Measurements from ENCODE around the gene PLAAT5. TPM values are rescaled to one million over a fixed set of nuclear protein-coding genes. Genes with fewer than 3 reads are reported as not detected.

The PLAAT5 gene
- total and polyA plus RNA-seq, 2 of the 8 experiments (the other 6 are each of a cell fraction or from before 2014, with no cell fraction given), result 16.0 to 18.7 TPM

GRCh38 chr11:63520606-63521170, 29.7 kb upstream of the PLAAT5 start:
- Histone ChIP-seq H3K56ac (replicated peaks; ENCODE audit: insufficient read length, low read depth, low read length) (no peak overlapping the region), H4K8ac (ENCODE audit: extremely low read depth, insufficient read depth, low read length) (no peak overlapping the region), H3K18ac (ENCODE audit: extremely low read depth, low read length) (no peak overlapping the region), H2AFZ (ENCODE audit: low read length) (no peak overlapping the region), H3K23ac (ENCODE audit: insufficient read length) (no peak overlapping the region), H3K4me1 (replicated peaks in 1 of 4; ENCODE audit: control insufficient read depth in 3 of 4, insufficient read depth in 4 of 4, low read length in 3 of 4) (no peaks in the 10 kb centered on the region), H3K79me1 (ENCODE audit: low read depth, low read length) (no peaks in the 10 kb centered on the region), H2BK20ac (ENCODE audit: low read length) (no peak overlapping the region; the same call in 1 of the 2 replicates), H3K27ac (ENCODE audit: low read depth, low read length) (no peak overlapping the region), H3K4ac (replicated peaks; ENCODE audit: insufficient read length, low read depth, low read length) (no peak overlapping the region), H4K91ac (replicated peaks; ENCODE audit: insufficient read length, low read length) (no peak overlapping the region), H2AK5ac (ENCODE audit: low read depth, low read length) (no peak overlapping the region), H3K23me2 (ENCODE audit: low read depth, low read length) (no peaks in the 10 kb centered on the region), H2BK120ac (replicated peaks; ENCODE audit: low read depth, low read length) (no peak overlapping the region), H3K14ac (ENCODE audit: insufficient read length) (no peak overlapping the region), H4K5ac (ENCODE audit: insufficient read length, low read depth, low read length) (no peak overlapping the region), H3K36me3 (ENCODE audit: control insufficient read depth in 2 of 4, insufficient read depth in 4 of 4, low read length in 3 of 4) (peaks cover 0 to 6% (median 0%) of the 10 kb centered on the region in 4 experiments; a peak in 2 of 8 replicates), H4K20me1 (replicated peaks in 1 of 2; ENCODE audit: control insufficient read depth in 1 of 2, insufficient read depth in 2 of 2, low read length in 2 of 2) (no peaks in the 10 kb centered on the region), H3K4me2 (ENCODE audit: insufficient read depth in 1 of 2, low read depth in 2 of 2, low read length in 2 of 2) (no peak overlapping the region), H3K9me3 (ENCODE audit: insufficient read depth in 2 of 2, low read depth in 1 of 2, low read length in 1 of 2) (peaks cover 7 to 9% of the 10 kb centered on the region in 2 experiments), H3K4me3 (ENCODE audit: extremely low read depth in 1 of 4, insufficient read depth in 2 of 4, low read depth in 3 of 4, low read length in 4 of 4) (no peak overlapping the region), H3K9ac (replicated peaks in 1 of 4; ENCODE audit: extremely low read depth in 1 of 4, low read depth in 3 of 4, low read length in 3 of 4) (no peak overlapping the region), H3K27me3 (replicated peaks in 1 of 4; ENCODE audit: control insufficient read depth in 3 of 4, extremely low read depth in 1 of 4, insufficient read depth in 3 of 4, low read length in 3 of 4) (no peaks in the 10 kb centered on the region; a peak in 1 of 7 replicates), H2BK12ac (ENCODE audit: low read depth, low read length) (no peak overlapping the region; the same call in 1 of the 2 replicates), H2BK15ac (ENCODE audit: low read length) (no peak overlapping the region), H3K79me2 (ENCODE audit: control insufficient read depth in 1 of 2, insufficient read depth in 2 of 2, low read length in 2 of 2) (no peaks in the 10 kb centered on the region), H2BK5ac (ENCODE audit: low read depth, low read length) (no peak overlapping the region)
- ChIA-PET POLR2A (ENCODE audit: partially characterized antibody) (interaction anchor here (0.6 to 1.4 kb wide), 5 partner anchors 8 to 162 kb away, joined by 3 to 4 read pairs (median 3); partner anchors contain the start of gene PLAAT4), CTCF (ENCODE audit: partially characterized antibody) (interaction anchor here (0.9 to 1.5 kb wide), 4 partner anchors 10 to 42 kb away, joined by 3 to 6 read pairs (median 4); partner anchors contain the start of gene PLAAT5)
- no peak for TF ChIP-seq CBX8 (IDR thresholded peaks at IDR 0.05; ENCODE audit: borderline replicate concordance, low read depth, low read length)
- TF ChIP-seq GABPA (IDR thresholded peaks at IDR 0.05; ENCODE audit: borderline replicate concordance, insufficient read depth, low read length), result no peak
- no peak for TF ChIP-seq KDM5A (IDR thresholded peaks at IDR 0.05; ENCODE audit: low read length)
- no peak for TF ChIP-seq KDM4A (IDR thresholded peaks at IDR 0.05; ENCODE audit: low read depth, low read length, severe bottlenecking)
- TF ChIP-seq MAFK (IDR thresholded peaks at IDR 0.05; ENCODE audit: low read depth, low read length), result no peak
- TF ChIP-seq, protein P1, sequence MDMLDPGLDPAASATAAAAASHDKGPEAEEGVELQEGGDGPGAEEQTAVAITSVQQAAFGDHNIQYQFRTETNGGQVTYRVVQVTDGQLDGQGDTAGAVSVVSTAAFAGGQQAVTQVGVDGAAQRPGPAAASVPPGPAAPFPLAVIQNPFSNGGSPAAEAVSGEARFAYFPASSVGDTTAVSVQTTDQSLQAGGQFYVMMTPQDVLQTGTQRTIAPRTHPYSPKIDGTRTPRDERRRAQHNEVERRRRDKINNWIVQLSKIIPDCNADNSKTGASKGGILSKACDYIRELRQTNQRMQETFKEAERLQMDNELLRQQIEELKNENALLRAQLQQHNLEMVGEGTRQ (IDR thresholded peaks at IDR 0.05; ENCODE audit: low read length), result no peak
- WGBS, 2 experiments (ENCODE audit: extremely low coverage in 1 of 2, insufficient coverage in 1 of 2, insufficient read length in 1 of 2, insufficient replicate concordance in 2 of 2, low coverage in 1 of 2, low lambda C conversion rate in 2 of 2, missing lambda C conversion rate in 1 of 2), result 89% methylated on average over 5 of the region's 5 CpGs; no CpG with 5 or more reads in 1 of the 2 experiments
- DNase-seq (ENCODE audit: low read depth in 1 of 2, low spot score in 2 of 2) (no peak), FAIRE-seq (no peak)
